Body of pancreas (tissue), 4 donors: ENCODE measurements around the gene GALNT12. TPM values are rescaled to one million over a fixed set of nuclear protein-coding genes. Genes with fewer than 3 reads are reported as not detected.

ENCODE experiments used
- ATAC-seq: fragments of 150-250 bp; one replicate; pipeline ENCODE4 v1.9.1; 2016
- DNase-seq, 4 donors: peaks; one replicate each; pipeline ENCODE4 v3.0.0-alpha.2; 2019
- H3K27ac ChIP-seq, 4 donors: fragments of 200-600 bp; sonication (generic); 1 replicate in 3 of 4; 2 replicates in 1 of 4; pipeline versions ENCODE4 v1.5.1 to v1.6.1; 2016 to 2019; ENCODE audit warnings: mild to moderate bottlenecking in 1 of 4, mixed read lengths in 1 of 4, moderate library complexity in 1 of 4
- H3K27me3 ChIP-seq, 2 donors: fragments of 200-600 bp; sonication (generic); one replicate each; pipeline ENCODE4 v1.6.0; 2016; ENCODE audit warnings: mild to moderate bottlenecking in 1 of 2
- H3K36me3 ChIP-seq, 2 donors: fragments of 200-600 bp; sonication (generic); replicated peaks in 1 of 2; 2 replicates each; pipeline ENCODE4 v1.5.1; 2016; ENCODE audit warnings: low read depth in 2 of 2; ENCODE audit not compliant: insufficient read depth in 1 of 2
- H3K4me1 ChIP-seq: fragments of 200-600 bp; sonication (generic); one replicate; pipeline ENCODE4 v1.6.0; 2016
- H3K4me3 ChIP-seq, 2 donors: fragments of 200-600 bp; sonication (generic); 1 replicate in 1 of 2; 2 replicates in 1 of 2; pipeline ENCODE4 v1.5.1; 2016 to 2019
- H3K9me3 ChIP-seq, 3 donors: fragments of 200-600 bp; sonication (generic); 1 replicate in 2 of 3; 2 replicates in 1 of 3; pipeline ENCODE4 v1.5.1; 2016
- POLR2A ChIP-seq, 3 donors: fragments of 450-650 bp; IDR thresholded peaks; one replicate each; pipeline ENCODE4 v1.6.1; 2016; ENCODE audit warnings: antibody characterized with exemption in 3 of 3, mild to moderate bottlenecking in 2 of 3
- WGBS, 2 donors: methylation state at CpG; one replicate each; pipeline ENCODE4 v1.1.5; 2017; 5-methylcytosine and 5-hydroxymethylcytosine counted together
- intact Hi-C: fragments of 100-400 bp; cut with DNase I; formaldehyde crosslinking; loops from one replicate; pipeline ENCODE4 v1.15.1; 2023
- total RNA-seq, 2 donors: library from RNA; depleted of rRNA; stranded (reverse); fragments of >200 nt; gene quantifications; one replicate each; pipeline ENCODE4 v1.1.0, GENCODE V29; 2016
- TF ChIP-seq, protein P1 (sequence below), 7 experiments: fragments of 450-650 bp in 4 of 7; fragments of 200-600 bp in 3 of 7; sonication (generic) in 3 of 7; IDR thresholded peaks; one replicate each; pipeline ENCODE4 v1.5.1; 2016 to 2019; ENCODE audit warnings: antibody characterized with exemption in 7 of 7

Gene GALNT12
- total RNA-seq, 2 donors from 2014 or later, result 13.0 to 53.1 TPM

DNA sequence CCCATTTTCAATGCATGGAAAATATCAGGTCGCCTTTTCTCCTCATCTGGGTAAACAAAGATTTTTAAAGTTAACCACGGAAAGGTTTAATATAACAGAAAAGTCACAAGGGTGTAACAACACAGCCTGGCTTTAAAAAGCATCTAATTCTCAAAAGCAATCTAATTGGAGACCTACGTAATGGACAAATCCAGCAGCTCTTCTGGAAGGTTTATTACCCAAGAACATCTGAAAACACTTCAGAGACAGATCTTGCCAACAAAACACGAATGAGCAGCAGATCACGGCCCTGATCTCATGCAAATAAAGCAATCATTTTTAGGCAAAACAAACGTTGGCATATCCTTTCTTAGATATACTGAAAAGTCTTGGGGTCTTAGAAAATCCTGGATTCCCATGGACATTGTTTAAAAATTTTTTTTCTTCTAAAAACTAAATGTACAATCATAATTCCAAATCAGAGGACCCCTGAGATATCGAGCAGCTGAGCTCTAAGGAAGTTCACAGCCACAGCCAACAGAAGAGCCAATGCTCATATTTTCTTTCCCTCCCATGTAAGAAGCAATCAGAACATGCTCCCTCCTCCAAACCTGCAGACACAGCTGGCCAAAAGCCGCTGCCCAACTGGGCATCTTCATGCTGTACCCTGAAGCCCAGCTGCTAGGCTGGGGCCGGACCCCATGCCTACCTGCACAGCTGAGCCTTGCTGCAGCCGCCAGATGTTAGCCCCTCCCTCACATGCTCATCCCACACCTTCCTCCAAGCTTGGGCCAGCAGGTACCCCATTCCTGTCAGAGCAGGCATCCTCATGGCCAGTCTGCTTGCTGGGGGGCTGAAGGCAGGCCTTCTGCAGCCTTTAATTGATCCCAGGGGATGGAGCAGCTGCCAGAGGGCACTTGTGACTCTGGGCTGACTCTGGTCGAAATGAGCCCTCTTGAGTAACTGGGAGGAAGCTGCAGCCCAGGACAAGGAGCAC, 22.4 kb upstream of the GALNT12 start:
- 69 to 72% methylated on average over 11 of the region's 11 CpGs for WGBS, 2 donors
- intact Hi-C loops, result no loop called here
- ATAC-seq (no peak), DNase-seq (no peak)
- H3K27ac ChIP-seq, result no peak overlapping the region
- no peaks in the 10 kb centered on the region for H3K4me1 ChIP-seq
- no peak overlapping the region for H3K4me3 ChIP-seq
- no peaks in the 10 kb centered on the region for H3K27me3 ChIP-seq
- H3K36me3 ChIP-seq, result peaks cover 0 to 2% of the 10 kb centered on the region in 2 donors
- TF ChIP-seq, protein P1, sequence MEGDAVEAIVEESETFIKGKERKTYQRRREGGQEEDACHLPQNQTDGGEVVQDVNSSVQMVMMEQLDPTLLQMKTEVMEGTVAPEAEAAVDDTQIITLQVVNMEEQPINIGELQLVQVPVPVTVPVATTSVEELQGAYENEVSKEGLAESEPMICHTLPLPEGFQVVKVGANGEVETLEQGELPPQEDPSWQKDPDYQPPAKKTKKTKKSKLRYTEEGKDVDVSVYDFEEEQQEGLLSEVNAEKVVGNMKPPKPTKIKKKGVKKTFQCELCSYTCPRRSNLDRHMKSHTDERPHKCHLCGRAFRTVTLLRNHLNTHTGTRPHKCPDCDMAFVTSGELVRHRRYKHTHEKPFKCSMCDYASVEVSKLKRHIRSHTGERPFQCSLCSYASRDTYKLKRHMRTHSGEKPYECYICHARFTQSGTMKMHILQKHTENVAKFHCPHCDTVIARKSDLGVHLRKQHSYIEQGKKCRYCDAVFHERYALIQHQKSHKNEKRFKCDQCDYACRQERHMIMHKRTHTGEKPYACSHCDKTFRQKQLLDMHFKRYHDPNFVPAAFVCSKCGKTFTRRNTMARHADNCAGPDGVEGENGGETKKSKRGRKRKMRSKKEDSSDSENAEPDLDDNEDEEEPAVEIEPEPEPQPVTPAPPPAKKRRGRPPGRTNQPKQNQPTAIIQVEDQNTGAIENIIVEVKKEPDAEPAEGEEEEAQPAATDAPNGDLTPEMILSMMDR (IDR thresholded peaks at IDR 0.05), result no peak
- no peak for TF ChIP-seq POLR2A (IDR thresholded peaks at IDR 0.05)
- no peaks in the 10 kb centered on the region for H3K9me3 ChIP-seq

DNA sequence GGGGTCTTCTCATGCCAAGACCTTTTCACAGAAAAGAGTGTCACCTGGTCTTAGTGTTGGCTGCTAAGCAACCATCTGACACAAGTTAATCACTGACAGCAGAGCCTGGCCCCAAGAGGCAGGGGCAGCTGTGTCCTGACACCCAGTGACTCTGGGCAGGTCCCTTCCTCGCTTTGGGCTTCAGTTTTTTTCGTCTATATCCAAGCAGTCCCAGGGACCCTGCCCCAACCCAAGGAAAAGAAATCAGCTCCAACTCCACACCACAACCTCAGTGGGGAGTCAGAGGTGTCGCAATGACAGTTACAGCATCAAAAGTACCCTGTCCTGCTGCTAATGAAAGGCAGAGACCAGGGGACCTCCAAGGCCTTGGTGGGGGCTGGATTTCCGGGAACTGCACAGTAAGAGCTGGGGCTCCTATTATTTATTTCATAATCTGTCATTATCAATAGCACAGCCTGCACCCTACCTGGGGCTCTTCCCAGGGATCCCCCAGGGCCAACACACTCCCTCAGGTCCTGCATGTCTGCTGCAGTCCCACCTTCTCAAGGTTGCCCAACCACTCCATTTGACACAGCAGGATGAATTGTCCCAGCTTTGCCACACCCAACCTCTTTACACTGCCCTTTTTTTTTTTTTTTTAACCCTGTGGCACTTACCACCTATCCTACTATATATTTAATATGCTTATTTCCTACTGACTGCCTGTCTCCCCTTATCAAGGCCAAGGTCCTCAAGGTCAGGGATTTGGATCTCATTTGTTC, 20.5 kb upstream of the GALNT12 start:
- Histone ChIP-seq H3K27me3 (no peaks in the 10 kb centered on the region), H3K4me1 (peaks cover 14% of the 10 kb centered on the region), H3K36me3 (peaks cover 0 to 2% of the 10 kb centered on the region in 2 donors), H3K27ac (no peak overlapping the region), H3K4me3 (no peak overlapping the region), H3K9me3 (no peaks in the 10 kb centered on the region)
- no peak for DNase-seq
- TF ChIP-seq, protein P1 (IDR thresholded peaks at IDR 0.05), result no peak
- TF ChIP-seq POLR2A (IDR thresholded peaks at IDR 0.05), result no peak
- WGBS, 2 donors, result 83 to 98% methylated on average over 4 of the region's 4 CpGs
- no peak for ATAC-seq
- intact Hi-C loops, result no loop called here

DNA sequence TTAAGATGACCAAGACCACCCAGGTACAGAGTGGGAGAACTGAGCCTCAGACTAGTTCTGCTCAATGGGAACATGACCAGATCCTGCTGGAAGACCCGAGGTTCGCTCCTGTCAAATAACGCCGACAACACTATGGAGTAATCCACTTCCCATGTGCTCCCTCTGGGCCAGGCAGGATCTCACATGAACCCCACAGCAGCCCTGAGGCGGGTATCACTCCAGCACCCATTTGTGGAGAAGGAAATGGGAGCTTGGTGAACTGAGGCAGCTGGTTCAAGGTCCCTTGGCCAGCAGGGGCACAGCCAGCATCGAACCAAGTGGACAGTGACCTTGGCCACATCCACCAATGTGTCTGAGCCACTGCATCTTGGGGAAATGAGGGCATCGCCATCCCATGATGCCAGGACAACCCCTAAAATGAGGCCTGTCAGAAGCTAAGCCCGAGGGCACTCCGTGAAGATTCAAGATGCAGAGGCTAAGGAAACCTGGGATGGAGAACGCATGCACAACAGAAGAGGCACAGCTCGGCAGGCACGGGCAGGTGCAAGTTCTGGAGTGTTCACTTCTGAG, 19.6 kb upstream of the GALNT12 start:
- DNase-seq (no peak), ATAC-seq (no peak)
- intact Hi-C loops, result no loop called here
- Histone ChIP-seq H3K4me1 (peaks cover 14% of the 10 kb centered on the region), H3K36me3 (peaks cover 0 to 2% of the 10 kb centered on the region in 2 donors), H3K4me3 (no peak overlapping the region), H3K27ac (no peak overlapping the region), H3K9me3 (no peaks in the 10 kb centered on the region), H3K27me3 (no peaks in the 10 kb centered on the region)
- WGBS, 2 donors, result 93% methylated on average over 12 of the region's 12 CpGs
- TF ChIP-seq, protein P1 (IDR thresholded peaks at IDR 0.05), result no peak
- no peak for TF ChIP-seq POLR2A (IDR thresholded peaks at IDR 0.05)

DNA sequence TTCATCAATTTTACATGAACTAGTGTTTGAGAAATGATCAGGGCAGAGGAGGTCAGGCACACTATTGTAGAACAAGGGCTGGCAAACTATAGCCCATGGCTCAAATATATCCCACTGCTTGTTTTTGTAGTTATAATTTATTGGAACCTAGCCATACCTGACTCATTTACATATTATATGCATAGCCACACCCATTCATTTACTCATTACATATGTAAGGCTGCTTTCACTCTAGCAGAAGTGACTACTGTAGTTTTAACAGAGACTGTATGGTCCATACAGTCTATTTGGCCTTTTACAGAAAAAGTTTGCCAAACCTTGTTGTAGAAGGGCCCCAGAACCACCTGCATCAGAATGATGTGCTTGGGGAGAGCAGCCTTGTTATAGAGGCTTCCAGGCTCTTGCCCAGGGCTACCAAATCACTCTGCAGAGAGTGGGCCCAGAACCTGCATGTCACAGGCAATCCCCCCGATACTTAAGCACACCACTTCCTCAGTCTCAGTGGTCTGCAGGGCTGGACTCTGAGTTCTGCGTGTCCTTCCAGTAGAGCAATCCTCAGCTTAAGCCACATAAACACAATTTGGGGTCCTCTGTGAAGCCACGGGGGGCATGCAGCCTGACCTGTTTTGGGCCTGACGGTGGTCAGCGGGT, 17.9 kb upstream of the GALNT12 start:
- WGBS, 2 donors, result 60 to 96% methylated on average over 1 to 5 of the region's 5 CpGs
- H3K4me3 ChIP-seq, result no peak overlapping the region
- no peak for TF ChIP-seq POLR2A (IDR thresholded peaks at IDR 0.05)
- TF ChIP-seq, protein P1 (IDR thresholded peaks at IDR 0.05), result no peak

More for the DNA sequence above, 17.9 kb upstream of the GALNT12 start:
- ATAC-seq, result no peak
- no peaks in the 10 kb centered on the region for H3K27me3 ChIP-seq
- H3K4me1 ChIP-seq, result peaks cover 15% of the 10 kb centered on the region
- H3K9me3 ChIP-seq, result no peaks in the 10 kb centered on the region
- no peak for DNase-seq
- peaks cover 0 to 2% of the 10 kb centered on the region in 2 donors for H3K36me3 ChIP-seq
- H3K27ac ChIP-seq, result no peak overlapping the region
- intact Hi-C loops, result no loop called here
